Gastrocnemius medialis (tissue), 4 donors: ENCODE results near the gene L1CAM. TPM values are rescaled to one million over a fixed set of nuclear protein-coding genes. Genes with fewer than 3 reads are reported as not detected.

Experiments used
- ATAC-seq, 2 donors: fragments of 150-250 bp; one replicate each; pipeline ENCODE4 v1.9.1; 2016
- DNase-seq, 2 donors: peaks; one replicate each; pipeline ENCODE4 v3.0.0-alpha.2; 2019
- H3K27ac ChIP-seq, 4 donors: fragments of 200-600 bp; sonication (generic); 1 replicate in 1 of 4; 2 replicates in 3 of 4; pipeline ENCODE4 v1.5.1; 2016 to 2018; ENCODE audit warnings: mild to moderate bottlenecking in 2 of 4, moderate library complexity in 1 of 4
- H3K27me3 ChIP-seq, 3 donors: fragments of 200-600 bp; sonication (generic) in 2 of 3; 1 replicate in 1 of 3; 2 replicates in 2 of 3; pipeline versions ENCODE4 v1.5.1 to v1.6.0; 2016 to 2019; ENCODE audit warnings: mild to moderate bottlenecking in 1 of 3, moderate library complexity in 1 of 3
- H3K36me3 ChIP-seq, 2 donors: fragments of 200-600 bp; sonication (generic) in 1 of 2; one replicate each; pipeline ENCODE4 v1.5.1; 2017 to 2018
- H3K4me1 ChIP-seq, 2 donors: fragments of 200-600 bp; sonication (generic) in 1 of 2; one replicate each; pipeline ENCODE4 v1.5.1; 2016 to 2017; ENCODE audit warnings: mild to moderate bottlenecking in 2 of 2
- H3K4me3 ChIP-seq, 4 donors: fragments of 200-600 bp; sonication (generic) in 3 of 4; 1 replicate in 1 of 4; 2 replicates in 3 of 4; pipeline ENCODE4 v1.5.1; 2016 to 2019; ENCODE audit warnings: mild to moderate bottlenecking in 2 of 4
- H3K9me3 ChIP-seq, 3 donors: fragments of 200-600 bp; sonication (generic) in 2 of 3; 1 replicate in 1 of 3; 2 replicates in 2 of 3; pipeline ENCODE4 v1.5.1; 2016 to 2019
- CTCF ChIP-seq, 5 experiments: fragments of 450-650 bp in 3 of 5; fragments of 200-600 bp in 2 of 5; sonication (generic) in 2 of 5; IDR thresholded peaks in 4 of 5; conservative IDR thresholded peaks in 1 of 5; 1 replicate in 4 of 5; 2 replicates in 1 of 5; pipeline ENCODE4 v1.5.1; 2016 to 2019; ENCODE audit warnings: antibody characterized with exemption in 5 of 5, mild to moderate bottlenecking in 3 of 5, moderate library complexity in 3 of 5
- POLR2A ChIP-seq, 2 donors: fragments of 450-650 bp; IDR thresholded peaks; one replicate each; pipeline ENCODE4 v1.6.1; 2017; ENCODE audit warnings: antibody characterized with exemption in 2 of 2, mild to moderate bottlenecking in 2 of 2, moderate library complexity in 2 of 2
- in situ Hi-C, 4 donors: fragments of 200-750 bp; cut with MboI; loops; one replicate each; pipeline versions ENCODE4 v1.15.0 to v1.8.0; 2017; ENCODE audit warnings: low sequenced_read_pairs in 4 of 4
- intact Hi-C: fragments of 100-400 bp; cut with DNase I; formaldehyde crosslinking; loops from one replicate; pipeline ENCODE4 v1.15.1; 2023; ENCODE audit warnings: low total_unique reads
- total RNA-seq, 4 donors: library from RNA; depleted of rRNA; stranded (reverse); fragments of >200 nt; gene quantifications; one replicate each; pipeline versions ENCODE4 v1.1.0 to v1.2.3, GENCODE V29; 2016

Gene L1CAM
- total RNA-seq, 4 donors from 2014 or later, result 0.05 to 0.62 (median 0.48) TPM

DNA sequence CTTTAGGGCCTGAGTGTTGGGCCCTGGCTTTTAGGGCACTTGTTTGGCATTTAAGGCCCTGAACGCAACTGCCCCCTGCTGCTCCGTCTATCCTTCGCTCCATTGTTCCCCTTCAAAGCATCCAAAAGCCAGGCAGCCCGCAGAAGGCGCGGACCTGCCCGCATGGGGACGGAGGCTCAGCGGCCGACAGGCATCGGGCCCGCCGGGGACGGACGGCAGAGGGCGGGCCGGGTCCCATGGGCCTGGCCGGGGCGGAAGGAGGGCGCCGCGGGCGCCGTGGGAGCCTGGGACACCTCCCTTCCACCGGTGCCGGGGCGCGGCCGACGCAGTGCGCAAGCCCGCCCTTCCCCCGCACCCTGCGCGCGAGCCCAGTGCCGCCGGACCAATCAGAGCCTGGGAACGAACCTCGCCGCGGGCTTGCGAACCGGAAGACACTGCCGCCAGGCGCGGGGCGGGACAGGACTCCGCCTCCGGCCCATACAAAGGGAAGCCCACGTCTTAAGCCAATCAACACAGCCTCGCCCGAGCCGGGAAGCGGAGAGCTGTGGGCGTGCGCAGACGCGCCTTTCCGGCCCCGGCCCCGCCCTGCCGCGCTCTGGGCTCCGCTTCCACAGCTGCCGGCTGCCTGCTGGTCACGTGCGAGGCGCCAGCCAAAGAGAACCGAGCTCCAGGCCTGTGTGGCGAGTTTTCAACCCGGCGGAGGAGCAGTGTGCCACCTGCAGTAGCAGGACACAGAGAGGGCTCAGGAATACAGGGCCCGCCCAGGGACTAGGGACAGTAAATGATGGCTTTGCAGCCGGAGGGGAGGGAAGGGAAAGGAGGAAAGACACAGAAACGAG, 42.2 kb upstream of the L1CAM start:
- peak; percentile 89 for ATAC-seq
- Histone ChIP-seq H3K9me3 (no peaks in the 10 kb centered on the region), H3K4me3 (peak overlapping the region; percentile 55 to 74 (median 68)), H3K36me3 (peaks cover 0 to 25% of the 10 kb centered on the region in 2 donors), H3K27ac (peak overlapping the region; percentile 85 to 97 (median 90)), H3K4me1 (peaks cover 10 to 17% of the 10 kb centered on the region in 2 donors), H3K27me3 (no peaks in the 10 kb centered on the region)
- peak; percentile 91 to 96 for DNase-seq
- in situ Hi-C loops (loop anchor here in 1 of 4 donors (25.0 kb wide), 1 partner anchor 141 kb away; the partner anchor contains the start of genes IDH3G, SRPK3 and SSR4), intact Hi-C loops (loop anchor here (1.0 to 10.0 kb wide), 5 partner anchors 43 to 587 kb away; partner anchors contain the start of genes CCNQ, FAM3A, HCFC1 and IDH3G)
- TF ChIP-seq POLR2A (IDR thresholded peaks at IDR 0.05), result peak; percentile 88 to 92
- TF ChIP-seq CTCF (IDR thresholded peaks at IDR 0.05 in 4 of 5, conservative IDR thresholded peaks at IDR 0.05 in 1 of 5), result peak in 4 of 5 experiments; percentile 24 to 27 (median 25)

DNA sequence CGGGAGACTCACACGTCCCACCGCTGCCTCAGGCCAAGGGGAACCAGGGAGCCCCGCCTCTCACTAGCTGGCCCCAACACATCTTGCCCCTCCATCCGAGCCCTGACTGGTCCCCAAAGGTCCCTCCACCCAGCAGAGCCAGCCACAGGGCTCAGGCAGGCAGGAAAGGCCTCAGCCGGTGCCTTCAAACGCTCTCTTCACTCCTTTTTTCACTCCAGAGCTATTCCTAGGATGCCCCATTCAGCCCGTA, 41.6 kb upstream of the L1CAM start:
- TF ChIP-seq POLR2A (IDR thresholded peaks at IDR 0.05), result no peak
- no peak for TF ChIP-seq CTCF (IDR thresholded peaks at IDR 0.05 in 4 of 5, conservative IDR thresholded peaks at IDR 0.05 in 1 of 5)
- H3K4me3 ChIP-seq, result peak overlapping the region; percentile 55 to 74 (median 68)
- in situ Hi-C loops, result loop anchor here in 1 of 4 donors (25.0 kb wide), 1 partner anchor 140 kb away; the partner anchor contains the start of genes IDH3G, SRPK3 and SSR4
- ATAC-seq (peak in 1 of 2 donors; percentile 6), DNase-seq (no peak)
- intact Hi-C loops, result loop anchor here (5.0 to 10.0 kb wide), 3 partner anchors 120 to 587 kb away; partner anchors contain the start of genes CCNQ and FAM3A
- peak overlapping the region; percentile 85 to 97 (median 90) for H3K27ac ChIP-seq
- peaks cover 10 to 17% of the 10 kb centered on the region in 2 donors for H3K4me1 ChIP-seq
- no peaks in the 10 kb centered on the region for H3K27me3 ChIP-seq
- H3K9me3 ChIP-seq, result no peaks in the 10 kb centered on the region
- H3K36me3 ChIP-seq, result peaks cover 0 to 24% of the 10 kb centered on the region in 2 donors

DNA sequence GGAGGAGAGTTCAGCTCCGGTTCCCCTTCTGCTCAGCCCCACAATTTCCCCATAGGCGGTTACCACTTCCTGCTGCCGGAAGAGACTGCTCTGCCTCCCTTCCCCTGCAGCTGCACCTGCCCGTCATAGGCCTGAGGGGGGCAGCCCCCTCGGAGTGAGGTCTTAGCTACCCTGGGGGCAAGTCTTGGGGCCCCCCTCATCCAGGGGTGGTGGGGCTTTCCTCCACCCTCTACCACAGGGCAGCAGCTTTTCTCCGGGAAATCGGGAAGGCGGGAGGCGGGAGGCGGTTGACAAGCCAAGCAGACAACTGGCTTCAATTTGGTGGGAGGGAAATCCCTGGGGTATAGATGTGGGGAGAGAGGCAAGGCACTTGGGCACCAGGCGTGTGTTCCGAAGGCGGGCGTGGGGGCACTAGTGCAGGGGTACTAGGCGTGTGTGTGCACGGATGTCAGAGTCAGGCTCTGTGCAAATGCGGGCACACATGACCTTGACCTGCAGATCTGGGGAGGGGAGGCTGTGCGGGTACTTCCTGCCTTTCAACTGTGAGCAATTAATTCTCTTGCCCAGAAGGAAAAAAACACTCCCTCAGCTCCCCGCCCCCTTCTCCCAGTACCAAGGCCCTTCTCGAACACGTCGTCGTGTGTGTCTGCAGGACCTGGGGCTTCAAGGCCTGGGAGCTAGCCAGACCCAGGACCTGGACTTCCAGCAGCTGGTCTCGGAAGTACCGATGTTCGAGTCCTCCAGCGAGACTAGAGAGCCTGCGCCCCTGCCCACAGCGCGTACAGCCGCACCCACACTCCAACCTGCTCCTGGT, 41.1 kb upstream of the L1CAM start:
- in situ Hi-C loops, result loop anchor here in 1 of 4 donors (25.0 kb wide), 1 partner anchor 140 kb away; the partner anchor contains the start of genes IDH3G, SRPK3 and SSR4
- intact Hi-C loops, result loop anchor here (5.0 to 10.0 kb wide), 3 partner anchors 120 to 588 kb away; partner anchors contain the start of genes CCNQ and FAM3A
- H3K9me3 ChIP-seq, result no peaks in the 10 kb centered on the region
- DNase-seq (peak in 1 of 2 donors; percentile 27), ATAC-seq (peak; percentile 8 to 16)
- no peaks in the 10 kb centered on the region for H3K27me3 ChIP-seq
- peaks cover 10 to 17% of the 10 kb centered on the region in 2 donors for H3K4me1 ChIP-seq
- H3K36me3 ChIP-seq, result peaks cover 0 to 18% of the 10 kb centered on the region in 2 donors
- H3K27ac ChIP-seq, result peak overlapping the region; percentile 85 to 97 (median 90)
- peak in 1 of 2 donors; percentile 20 for TF ChIP-seq POLR2A (IDR thresholded peaks at IDR 0.05)
- no peak for TF ChIP-seq CTCF (IDR thresholded peaks at IDR 0.05 in 4 of 5, conservative IDR thresholded peaks at IDR 0.05 in 1 of 5)
- peak overlapping the region; percentile 55 to 74 (median 68) for H3K4me3 ChIP-seq

DNA sequence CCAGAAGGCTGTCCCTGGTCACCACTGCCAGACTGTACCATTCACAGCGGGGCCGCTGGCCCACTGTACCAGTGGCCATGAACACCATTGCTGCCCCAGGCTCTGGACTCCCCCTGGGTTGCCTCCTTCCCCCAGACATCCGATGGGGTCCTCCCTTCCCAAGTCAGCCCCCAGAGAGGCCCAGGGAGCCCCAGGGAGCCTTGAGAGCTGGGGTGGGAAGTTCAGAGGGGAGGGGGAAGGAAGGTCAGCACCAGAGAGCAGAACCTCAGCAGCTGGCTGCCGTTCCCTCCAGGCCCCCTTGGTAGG, 40.5 kb upstream of the L1CAM start:
- intact Hi-C loops, result loop anchor here (5.0 to 10.0 kb wide), 3 partner anchors 121 to 588 kb away; partner anchors contain the start of genes CCNQ and FAM3A
- Histone ChIP-seq H3K4me1 (peaks cover 10 to 21% of the 10 kb centered on the region in 2 donors), H3K4me3 (peak overlapping the region in 2 of 4 donors; percentile 15 to 65), H3K9me3 (no peaks in the 10 kb centered on the region), H3K27ac (peak overlapping the region; percentile 85 to 97 (median 90)), H3K27me3 (no peaks in the 10 kb centered on the region), H3K36me3 (peaks cover 0 to 13% of the 10 kb centered on the region in 2 donors)
- in situ Hi-C loops, result loop anchor here in 1 of 4 donors (25.0 kb wide), 1 partner anchor 139 kb away; the partner anchor contains the start of genes IDH3G, SRPK3 and SSR4
- ATAC-seq, result no peak
- TF ChIP-seq CTCF (IDR thresholded peaks at IDR 0.05 in 4 of 5, conservative IDR thresholded peaks at IDR 0.05 in 1 of 5) (no peak), POLR2A (IDR thresholded peaks at IDR 0.05) (no peak)
- no peak for DNase-seq
